CD4-positive, alpha-beta memory T cell (primary cell): ENCODE results near the gene RUNX2. TPM values are rescaled to one million over a fixed set of nuclear protein-coding genes. Genes with fewer than 3 reads are reported as not detected.

ENCODE experiments used
- CTCF ChIA-PET: fragments of 350-600 bp; sonication (Branson Sonifier 250); formaldehyde crosslinking; loops from one replicate; lab custom pipeline; 2021; ENCODE audit warnings: inconsistent platforms; ENCODE audit not compliant: partially characterized antibody; lab: Charles Lee
- POLR2A ChIA-PET: fragments of 350-600 bp; sonication (Branson Sonifier 250); formaldehyde crosslinking; loops from one replicate; lab custom pipeline; 2021; ENCODE audit not compliant: partially characterized antibody; lab: Charles Lee
- DNase-seq, 5 donors: peaks; one replicate each; pipeline versions ENCODE4 v3.0.0 to v3.0.0-alpha.2; 2020 to 2022; ENCODE audit warnings: mixed read lengths in 1 of 5
- H3K27ac ChIP-seq: one replicate; pipeline ENCODE4 v1.7.0; 2013; ENCODE audit warnings: low read depth, low read length
- H3K27me3 ChIP-seq: 2 replicates; pipeline ENCODE4 v1.7.0; 2013; ENCODE audit warnings: mild to moderate bottlenecking, low read length, moderate library complexity; ENCODE audit not compliant: insufficient read depth
- H3K36me3 ChIP-seq: 2 replicates; pipeline ENCODE4 v1.7.0; 2013; ENCODE audit warnings: mild to moderate bottlenecking, low read length, moderate library complexity; ENCODE audit not compliant: insufficient read depth
- H3K4me1 ChIP-seq: 2 replicates; pipeline ENCODE4 v1.7.0; 2013; ENCODE audit warnings: mild to moderate bottlenecking, low read length, moderate library complexity; ENCODE audit not compliant: insufficient read depth
- H3K4me3 ChIP-seq, 2 donors: one replicate each; pipeline ENCODE4 v1.7.0; 2013; ENCODE audit warnings: low read length in 2 of 2, mild to moderate bottlenecking in 1 of 2
- H3K9me3 ChIP-seq, 2 donors: one replicate each; pipeline ENCODE4 v1.7.0; 2013; ENCODE audit warnings: low read length in 2 of 2, control low read depth in 1 of 2; ENCODE audit not compliant: control insufficient read depth in 1 of 2
- H3K27ac Mint-ChIP-seq, 7 donors: one replicate each; pipeline ENCODE4 v1.8.0; 2020 to 2021; ENCODE audit warnings: mixed read lengths in 7 of 7, mild to moderate bottlenecking in 6 of 7, inconsistent platforms in 3 of 7, moderate library complexity in 3 of 7
- H3K27me3 Mint-ChIP-seq, 2 donors: one replicate each; pipeline ENCODE4 v1.8.0; 2020 to 2021; ENCODE audit warnings: mixed read lengths in 2 of 2
- H3K36me3 Mint-ChIP-seq, 2 donors: one replicate each; pipeline ENCODE4 v1.8.0; 2020 to 2021; ENCODE audit warnings: mixed read lengths in 2 of 2, inconsistent platforms in 1 of 2, mild to moderate bottlenecking in 1 of 2
- H3K4me1 Mint-ChIP-seq, 4 donors: one replicate each; pipeline ENCODE4 v1.8.0; 2020 to 2021; ENCODE audit warnings: mixed read lengths in 4 of 4, mild to moderate bottlenecking in 1 of 4
- H3K4me3 Mint-ChIP-seq, 8 donors: one replicate each; pipeline ENCODE4 v1.8.0; 2020 to 2021; ENCODE audit warnings: mixed read lengths in 8 of 8, mild to moderate bottlenecking in 7 of 8, moderate library complexity in 6 of 8, inconsistent platforms in 3 of 8
- H3K9me3 Mint-ChIP-seq, 8 donors: one replicate each; pipeline ENCODE4 v1.8.0; 2020 to 2021; ENCODE audit warnings: mixed read lengths in 8 of 8, mild to moderate bottlenecking in 5 of 8, inconsistent platforms in 3 of 8, moderate library complexity in 1 of 8
- intact Hi-C: fragments of 100-400 bp; cut with micrococcal nuclease; formaldehyde crosslinking; loops from one replicate; pipeline ENCODE4 v1.15.1; 2023
- polyA plus RNA-seq, 2 donors: library from polyadenylated mRNA; unstranded; fragments of 300-500 nt; fragmentation: Illumina TruSeq; gene quantifications; one replicate each; pipeline ENCODE4 v1.2.3, GENCODE V29; 2021
- total RNA-seq, 2 experiments: library from RNA; stranded (reverse); gene quantifications; one replicate each; pipeline ENCODE4 v1.2.3, GENCODE V29; 2021

RUNX2 gene
- total and polyA plus RNA-seq, 4 experiments from 2014 or later = 4.5 to 26.6 (median 23.3) TPM

DNA sequence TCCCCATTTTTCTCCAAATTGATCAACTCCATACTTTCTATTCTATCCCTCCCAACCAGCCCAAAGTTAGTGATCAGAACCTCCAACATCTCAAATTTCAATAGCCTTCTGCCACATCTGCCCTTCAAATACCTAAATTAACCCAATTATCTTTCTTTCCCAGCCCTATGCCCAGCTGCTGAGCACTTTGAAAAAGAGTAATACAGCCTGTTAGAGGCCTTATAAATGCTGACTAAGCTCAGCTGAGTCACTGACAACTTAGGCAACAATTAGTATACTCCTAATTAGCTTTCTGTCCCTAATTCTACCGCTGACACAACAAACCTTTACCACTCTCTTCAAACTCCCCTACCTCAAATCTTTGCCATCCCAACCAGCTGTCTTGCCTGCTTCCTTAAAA, 23.5 kb downstream of the RUNX2 start:
- no peak overlapping the region for H3K4me3 Mint-ChIP-seq
- H3K4me1 ChIP-seq = no peaks in the 10 kb centered on the region
- no peak overlapping the region for H3K27ac ChIP-seq
- no peak overlapping the region for H3K4me3 ChIP-seq
- H3K9me3 Mint-ChIP-seq = no peaks in the 10 kb centered on the region
- POLR2A ChIA-PET = interaction anchor here (0.5 to 0.8 kb wide), 2 partner anchors 13 to 16 kb away, joined by 3 to 4 read pairs; no protein-coding TSS in a partner anchor
- no peaks in the 10 kb centered on the region for H3K27me3 ChIP-seq
- H3K36me3 ChIP-seq = no peaks in the 10 kb centered on the region
- no peak for DNase-seq
- CTCF ChIA-PET = no interaction called here
- no peaks in the 10 kb centered on the region for H3K27me3 Mint-ChIP-seq
- peaks cover 0 to 5% (median 2%) of the 10 kb centered on the region in 4 donors for H3K4me1 Mint-ChIP-seq
- peaks cover 0 to 2% of the 10 kb centered on the region in 2 donors for H3K36me3 Mint-ChIP-seq
- no peak overlapping the region for H3K27ac Mint-ChIP-seq
- H3K9me3 ChIP-seq = no peaks in the 10 kb centered on the region
- intact Hi-C loops = no loop called here

DNA sequence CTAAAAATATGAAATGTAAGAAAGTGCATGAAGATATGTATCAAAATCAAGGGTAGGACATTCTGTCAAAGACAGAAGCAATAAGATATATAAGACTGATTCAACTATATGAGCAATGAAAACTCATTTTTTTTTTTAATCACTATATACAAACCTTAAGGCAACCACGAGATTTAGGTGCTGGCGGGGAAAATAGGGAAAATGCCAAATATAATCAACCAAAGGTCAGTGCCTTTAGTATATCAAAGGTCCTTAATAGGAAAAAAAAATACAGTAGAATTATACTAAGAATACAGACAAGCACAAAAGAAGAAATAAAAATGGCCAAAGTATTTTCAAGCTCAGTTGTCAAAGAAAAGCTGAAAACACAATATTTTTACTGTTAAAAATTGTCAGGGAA, 25.5 kb downstream of the RUNX2 start:
- intact Hi-C loops = no loop called here
- Histone ChIP-seq H3K27ac (no peak overlapping the region), H3K4me1 (no peaks in the 10 kb centered on the region), H3K4me3 (no peak overlapping the region), H3K27me3 (no peaks in the 10 kb centered on the region), H3K36me3 (no peaks in the 10 kb centered on the region), H3K9me3 (no peaks in the 10 kb centered on the region)
- Mint-ChIP-seq H3K4me3 (no peak overlapping the region), H3K36me3 (peaks cover 2 to 4% of the 10 kb centered on the region in 2 donors), H3K4me1 (peaks cover 0 to 5% (median 2%) of the 10 kb centered on the region in 4 donors), H3K27me3 (no peaks in the 10 kb centered on the region), H3K9me3 (no peaks in the 10 kb centered on the region), H3K27ac (no peak overlapping the region)
- POLR2A ChIA-PET = no interaction called here
- DNase-seq = no peak
- CTCF ChIA-PET = no interaction called here

DNA sequence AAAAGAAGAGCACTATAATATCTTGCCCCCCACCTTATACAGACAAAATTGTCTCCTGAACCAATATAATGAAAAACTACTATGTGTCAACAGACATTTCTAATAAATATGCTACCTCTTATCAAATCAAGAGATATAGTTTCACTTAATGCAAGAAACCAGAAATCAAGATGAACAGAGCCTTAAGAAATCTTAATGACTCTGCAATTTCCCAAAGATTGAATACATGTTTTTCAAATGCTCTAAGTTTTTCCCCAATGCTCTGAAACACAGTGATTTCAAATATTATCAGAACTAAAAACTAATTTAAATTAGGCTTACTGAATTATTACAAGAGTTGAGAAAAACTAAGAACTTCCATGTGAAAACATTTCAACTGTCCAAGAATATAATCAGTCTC, 36.3 kb downstream of the RUNX2 start:
- H3K27ac Mint-ChIP-seq = no peak overlapping the region
- POLR2A ChIA-PET = no interaction called here

GRCh38 chr6:45365036-45365435, 36.9 kb downstream of the RUNX2 start:
- DNase-seq = no peak
- Mint-ChIP-seq H3K27ac (no peak overlapping the region), H3K27me3 (no peaks in the 10 kb centered on the region), H3K4me3 (no peak overlapping the region), H3K4me1 (peaks cover 0 to 9% (median 0%) of the 10 kb centered on the region in 4 donors), H3K36me3 (peaks cover 0 to 7% of the 10 kb centered on the region in 2 donors), H3K9me3 (no peaks in the 10 kb centered on the region)
- Histone ChIP-seq H3K9me3 (no peaks in the 10 kb centered on the region), H3K27ac (no peak overlapping the region), H3K36me3 (no peaks in the 10 kb centered on the region), H3K4me3 (no peak overlapping the region), H3K27me3 (no peaks in the 10 kb centered on the region), H3K4me1 (no peaks in the 10 kb centered on the region)
- intact Hi-C loops = no loop called here
- CTCF ChIA-PET = interaction anchor here (2.0 kb wide), 1 partner anchor 12 kb away, joined by 9 read pairs; the partner anchor contains the start of gene SUPT3H
- POLR2A ChIA-PET = no interaction called here

More for the DNA sequence above, 36.3 kb downstream of the RUNX2 start:
- intact Hi-C loops = no loop called here
- Histone ChIP-seq H3K36me3 (no peaks in the 10 kb centered on the region), H3K4me1 (no peaks in the 10 kb centered on the region), H3K27me3 (no peaks in the 10 kb centered on the region), H3K27ac (no peak overlapping the region), H3K9me3 (no peaks in the 10 kb centered on the region), H3K4me3 (no peak overlapping the region)
- H3K27me3 Mint-ChIP-seq = no peaks in the 10 kb centered on the region
- no peak for DNase-seq
- no peak overlapping the region for H3K4me3 Mint-ChIP-seq
- peaks cover 0 to 7% of the 10 kb centered on the region in 2 donors for H3K36me3 Mint-ChIP-seq
- CTCF ChIA-PET = no interaction called here
- no peaks in the 10 kb centered on the region for H3K9me3 Mint-ChIP-seq
- peaks cover 0 to 7% (median 0%) of the 10 kb centered on the region in 4 donors for H3K4me1 Mint-ChIP-seq

GRCh38 chr6:45366534-45366933, 38.4 kb downstream of the RUNX2 start:
- H3K4me1 ChIP-seq = no peaks in the 10 kb centered on the region
- no peak overlapping the region for H3K27ac Mint-ChIP-seq

DNA sequence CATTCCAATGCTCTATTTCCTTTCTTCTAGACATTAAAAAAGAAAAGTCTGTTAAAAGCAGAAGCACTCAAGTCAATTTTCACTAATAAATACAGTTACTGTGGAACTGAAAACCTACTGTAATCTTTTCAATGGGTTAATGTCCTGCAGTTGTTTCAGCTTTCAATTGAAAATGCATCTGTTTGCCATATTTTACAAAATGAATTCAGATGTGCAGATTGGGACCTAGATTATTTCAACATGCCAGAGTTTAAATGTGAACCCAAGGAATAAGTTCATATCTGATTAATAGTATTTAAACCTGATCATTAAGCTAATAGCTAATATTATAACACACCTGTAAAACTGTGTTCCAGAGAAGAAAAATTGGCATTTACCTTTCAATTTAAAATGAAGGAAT, 39.9 kb downstream of the RUNX2 start:
- ChIA-PET CTCF (no interaction called here), POLR2A (interaction anchor here (0.6 kb wide), 1 partner anchor 16 kb away, joined by 4 read pairs; no protein-coding TSS in a partner anchor)
- no peak overlapping the region for H3K27ac ChIP-seq
- intact Hi-C loops = no loop called here
- no peaks in the 10 kb centered on the region for H3K9me3 Mint-ChIP-seq
- H3K4me3 Mint-ChIP-seq = no peak overlapping the region
- DNase-seq = no peak
- no peak overlapping the region for H3K4me3 ChIP-seq
- H3K36me3 Mint-ChIP-seq = peaks cover 0 to 7% of the 10 kb centered on the region in 2 donors
- no peaks in the 10 kb centered on the region for H3K27me3 ChIP-seq
- peaks cover 0 to 6% (median 0%) of the 10 kb centered on the region in 4 donors for H3K4me1 Mint-ChIP-seq
- H3K36me3 ChIP-seq = no peaks in the 10 kb centered on the region
- H3K4me1 ChIP-seq = no peaks in the 10 kb centered on the region
- H3K27me3 Mint-ChIP-seq = no peaks in the 10 kb centered on the region
- no peak overlapping the region for H3K27ac Mint-ChIP-seq
- H3K9me3 ChIP-seq = no peaks in the 10 kb centered on the region

More at GRCh38 chr6:45366534-45366933, 38.4 kb downstream of the RUNX2 start:
- Histone ChIP-seq H3K4me3 (no peak overlapping the region), H3K9me3 (no peaks in the 10 kb centered on the region), H3K36me3 (no peaks in the 10 kb centered on the region), H3K27ac (no peak overlapping the region), H3K27me3 (no peaks in the 10 kb centered on the region)
- ChIA-PET CTCF (interaction anchor here (2.0 kb wide), 1 partner anchor 11 kb away, joined by 9 read pairs; the partner anchor contains the start of gene SUPT3H), POLR2A (interaction anchor here (1.0 to 1.4 kb wide), 2 partner anchors 9 to 12 kb away, joined by 4 read pairs; no protein-coding TSS in a partner anchor)
- intact Hi-C loops = no loop called here
- Mint-ChIP-seq H3K27me3 (no peaks in the 10 kb centered on the region), H3K9me3 (no peaks in the 10 kb centered on the region), H3K36me3 (peaks cover 0 to 7% of the 10 kb centered on the region in 2 donors), H3K4me3 (no peak overlapping the region), H3K4me1 (peaks cover 0 to 9% (median 0%) of the 10 kb centered on the region in 4 donors)
- DNase-seq = no peak

DNA sequence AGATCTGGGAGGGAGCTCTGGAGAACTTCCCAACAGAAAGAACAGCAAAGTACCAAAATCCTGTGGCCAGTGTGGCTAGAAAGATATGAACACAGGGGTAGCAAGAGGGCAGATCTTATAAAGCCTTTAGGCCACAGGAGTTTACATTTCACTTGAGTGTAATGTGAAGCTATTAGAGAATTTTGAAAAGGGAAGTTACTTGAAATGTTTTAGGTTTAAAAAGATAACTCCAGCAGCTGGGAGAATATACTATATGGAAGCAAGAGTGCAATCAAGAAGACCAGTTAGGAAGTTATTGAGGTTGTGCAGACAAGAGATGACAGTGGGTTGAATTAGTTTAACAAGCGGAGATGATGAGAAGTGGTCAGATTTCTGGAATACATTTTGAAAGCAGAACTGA, 41.7 kb downstream of the RUNX2 start:
- H3K9me3 Mint-ChIP-seq = no peaks in the 10 kb centered on the region
- H3K27me3 ChIP-seq = no peaks in the 10 kb centered on the region
- POLR2A ChIA-PET = no interaction called here
- H3K4me1 Mint-ChIP-seq = peaks cover 0 to 6% (median 0%) of the 10 kb centered on the region in 4 donors
- no peak overlapping the region for H3K4me3 Mint-ChIP-seq
- H3K9me3 ChIP-seq = no peaks in the 10 kb centered on the region
- intact Hi-C loops = no loop called here
- H3K4me3 ChIP-seq = no peak overlapping the region
- no peaks in the 10 kb centered on the region for H3K36me3 ChIP-seq
- CTCF ChIA-PET = no interaction called here
- DNase-seq = no peak
- peaks cover 0 to 3% of the 10 kb centered on the region in 2 donors for H3K36me3 Mint-ChIP-seq
- no peak overlapping the region for H3K27ac ChIP-seq
- H3K27ac Mint-ChIP-seq = no peak overlapping the region
- no peaks in the 10 kb centered on the region for H3K27me3 Mint-ChIP-seq
- no peaks in the 10 kb centered on the region for H3K4me1 ChIP-seq
